Left lung (tissue), 10 donors: ENCODE measurements around the gene RAB3D. TPM values are rescaled to one million over a fixed set of nuclear protein-coding genes. Genes with fewer than 3 reads are reported as not detected.

ENCODE experiments used
- ATAC-seq: fragments of 200-7000 bp; cut with Tn5 transposase; one replicate; pipeline ENCODE4 v1.9.1; 2020; ENCODE audit warnings: moderate library complexity
- DNase-seq, 4 donors: peaks; one replicate each; pipeline ENCODE4 v3.0.0-alpha.2; 2013 to 2020
- H3K27ac ChIP-seq, 2 donors: fragments of 200-600 bp; sonication (generic) in 1 of 2; one replicate each; pipeline versions ENCODE4 v1.5.0 to v1.8.0; 2020 to 2021
- H3K27me3 ChIP-seq, 2 donors: fragments of 200-600 bp; sonication (generic) in 1 of 2; one replicate each; pipeline versions ENCODE4 v1.5.0 to v1.8.0; 2020 to 2021
- H3K36me3 ChIP-seq, 2 donors: fragments of 200-600 bp; sonication (generic) in 1 of 2; one replicate each; pipeline versions ENCODE4 v1.5.0 to v1.8.0; 2020 to 2021
- H3K4me1 ChIP-seq, 2 donors: fragments of 200-600 bp; one replicate each; pipeline ENCODE4 v1.8.0; 2021
- H3K4me3 ChIP-seq, 2 donors: fragments of 200-600 bp; sonication (generic) in 1 of 2; one replicate each; pipeline versions ENCODE4 v1.5.0 to v1.8.0; 2020 to 2021; ENCODE audit warnings: mild to moderate bottlenecking in 1 of 2
- H3K9me3 ChIP-seq, 2 donors: fragments of 200-600 bp; sonication (generic) in 1 of 2; one replicate each; pipeline versions ENCODE4 v1.5.0 to v1.8.0; 2020 to 2021
- intact Hi-C, 2 donors: fragments of 100-400 bp; cut with DNase I; formaldehyde crosslinking; loops; one replicate each; pipeline versions ENCODE4 v1.11.2 to v1.14.2; 2022
- polyA plus RNA-seq, 6 donors: library from polyadenylated mRNA; unstranded; fragments of 120-200 nt; gene quantifications; one replicate each; pipeline ENCODE4 v1.2.1, GENCODE V29; 2013; ENCODE audit not compliant: insufficient read length in 6 of 6
- total RNA-seq, 2 donors: library from RNA; stranded (reverse); fragmentation: NEBNext Ultra II Directional; extraction: Animal tissue kit (Norgen Biotek cat#: 25700); gene quantifications; one replicate each; pipeline ENCODE4 v1.2.1, GENCODE V29; 2021
- TF ChIP-seq, protein P1 (sequence below), 2 donors: fragments of 200-600 bp; sonication (generic) in 1 of 2; IDR thresholded peaks; one replicate each; pipeline versions ENCODE4 v1.5.0 to v1.8.0; 2021; ENCODE audit warnings: antibody characterized with exemption in 2 of 2
- donor health status: DM: no; HTN: yes; CAD: no.
- donor health status: DM: no; HTN: no; CAD: no.

The RAB3D gene
- total and polyA plus RNA-seq, 8 donors = 16.3 to 71.6 (median 19.3) TPM

GRCh38 chr19:11365557-11366117 lies 26.2 kb upstream of the RAB3D start:
- H3K9me3 ChIP-seq = no peaks in the 10 kb centered on the region

GRCh38 chr19:11364935-11365334 lies 25.5 kb upstream of the RAB3D start:
- TF ChIP-seq, protein P1, sequence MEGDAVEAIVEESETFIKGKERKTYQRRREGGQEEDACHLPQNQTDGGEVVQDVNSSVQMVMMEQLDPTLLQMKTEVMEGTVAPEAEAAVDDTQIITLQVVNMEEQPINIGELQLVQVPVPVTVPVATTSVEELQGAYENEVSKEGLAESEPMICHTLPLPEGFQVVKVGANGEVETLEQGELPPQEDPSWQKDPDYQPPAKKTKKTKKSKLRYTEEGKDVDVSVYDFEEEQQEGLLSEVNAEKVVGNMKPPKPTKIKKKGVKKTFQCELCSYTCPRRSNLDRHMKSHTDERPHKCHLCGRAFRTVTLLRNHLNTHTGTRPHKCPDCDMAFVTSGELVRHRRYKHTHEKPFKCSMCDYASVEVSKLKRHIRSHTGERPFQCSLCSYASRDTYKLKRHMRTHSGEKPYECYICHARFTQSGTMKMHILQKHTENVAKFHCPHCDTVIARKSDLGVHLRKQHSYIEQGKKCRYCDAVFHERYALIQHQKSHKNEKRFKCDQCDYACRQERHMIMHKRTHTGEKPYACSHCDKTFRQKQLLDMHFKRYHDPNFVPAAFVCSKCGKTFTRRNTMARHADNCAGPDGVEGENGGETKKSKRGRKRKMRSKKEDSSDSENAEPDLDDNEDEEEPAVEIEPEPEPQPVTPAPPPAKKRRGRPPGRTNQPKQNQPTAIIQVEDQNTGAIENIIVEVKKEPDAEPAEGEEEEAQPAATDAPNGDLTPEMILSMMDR (IDR thresholded peaks at IDR 0.05) = no peak
- intact Hi-C loops = no loop called here
- no peak overlapping the region for H3K4me3 ChIP-seq
- ATAC-seq (no peak), DNase-seq (no peak)
- peaks cover 0 to 82% of the 10 kb centered on the region in 2 donors for H3K36me3 ChIP-seq
- no peaks in the 10 kb centered on the region for H3K9me3 ChIP-seq
- no peaks in the 10 kb centered on the region for H3K27me3 ChIP-seq
- H3K27ac ChIP-seq = no peak overlapping the region
- peaks cover 0 to 4% of the 10 kb centered on the region in 2 donors for H3K4me1 ChIP-seq

More at GRCh38 chr19:11365557-11366117, 26.2 kb upstream of the RAB3D start:
- no peak for DNase-seq
- intact Hi-C loops = no loop called here
- no peak overlapping the region for H3K27ac ChIP-seq
- H3K27me3 ChIP-seq = no peaks in the 10 kb centered on the region
- peaks cover 0 to 4% of the 10 kb centered on the region in 2 donors for H3K4me1 ChIP-seq
- ATAC-seq = no peak
- TF ChIP-seq, protein P1 (IDR thresholded peaks at IDR 0.05) = no peak
- peaks cover 0 to 75% of the 10 kb centered on the region in 2 donors for H3K36me3 ChIP-seq
- H3K4me3 ChIP-seq = no peak overlapping the region

- intact Hi-C loops = no loop called here
- H3K4me3 ChIP-seq = no peak overlapping the region
- no peak for ATAC-seq
Measured at GRCh38 chr19:11364296-11364904, 24.9 kb upstream of the RAB3D start.

GRCh38 chr19:11363881-11364280 lies 24.4 kb upstream of the RAB3D start:
- TF ChIP-seq, protein P1 (IDR thresholded peaks at IDR 0.05) = no peak

More at GRCh38 chr19:11364296-11364904, 24.9 kb upstream of the RAB3D start:
- H3K36me3 ChIP-seq = peaks cover 0 to 87% of the 10 kb centered on the region in 2 donors
- H3K27ac ChIP-seq = no peak overlapping the region
- peaks cover 0 to 4% of the 10 kb centered on the region in 2 donors for H3K4me1 ChIP-seq
- peak in 1 of 4 donors; percentile 78 for DNase-seq
- H3K27me3 ChIP-seq = no peaks in the 10 kb centered on the region
- H3K9me3 ChIP-seq = no peaks in the 10 kb centered on the region
- TF ChIP-seq, protein P1 (IDR thresholded peaks at IDR 0.05) = no peak

More at GRCh38 chr19:11363881-11364280, 24.4 kb upstream of the RAB3D start:
- ATAC-seq (no peak), DNase-seq (no peak)
- Histone ChIP-seq H3K9me3 (no peaks in the 10 kb centered on the region), H3K36me3 (peaks cover 0 to 84% of the 10 kb centered on the region in 2 donors), H3K27ac (no peak overlapping the region), H3K4me3 (no peak overlapping the region), H3K4me1 (peaks cover 0 to 4% of the 10 kb centered on the region in 2 donors), H3K27me3 (no peaks in the 10 kb centered on the region)
- intact Hi-C loops = no loop called here
